ENCODE measurements around the gene NEK9.
"Not testable (repeated sequence)": the region's sequence is repeated elsewhere in the genome, so short reads cannot be mapped to it uniquely, and the experiment has no call there.

NEK9 gene

DNA sequence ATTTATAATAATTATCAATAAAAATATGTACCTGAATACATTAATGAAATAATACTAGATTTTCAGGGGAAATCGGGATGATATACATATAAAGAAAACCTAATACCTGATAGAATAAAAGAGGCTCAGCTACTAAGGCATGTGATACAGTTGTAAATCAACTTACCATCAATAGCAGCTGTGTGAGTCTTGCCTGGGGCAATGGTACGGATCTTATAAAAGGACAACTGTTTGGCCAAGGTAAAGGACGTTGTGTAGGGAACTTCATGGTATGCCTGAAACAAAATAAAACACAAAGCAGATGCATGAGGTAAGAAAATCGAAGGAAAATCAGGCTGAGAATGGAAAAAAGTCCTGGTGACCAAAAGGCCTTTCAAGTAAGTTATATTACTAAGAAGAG is 25.4 kb downstream of the NEK9 start:
- no peak for DNase-seq (ENCODE audit: low read depth)

DNA sequence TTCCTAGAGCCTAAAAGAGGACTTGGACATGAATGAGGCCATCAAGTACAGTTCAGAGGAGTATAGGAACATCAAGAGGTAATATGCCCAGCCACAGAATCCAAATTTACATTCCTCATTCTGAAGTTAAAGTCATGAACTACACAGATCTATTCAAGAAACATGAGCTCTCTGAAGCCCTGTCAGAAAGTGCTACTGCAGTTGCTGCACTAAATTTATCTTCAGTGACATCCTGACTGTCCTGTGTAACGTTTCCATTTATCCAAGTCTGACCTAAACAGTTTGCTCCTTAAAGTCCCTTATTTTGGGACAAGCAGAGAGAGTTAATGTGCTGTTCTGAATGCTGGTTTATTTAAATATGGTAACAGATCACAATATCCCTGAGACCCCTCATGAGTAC is 28.2 kb downstream of the NEK9 start:
- no peak for DNase-seq (ENCODE audit: low read depth)

DNA sequence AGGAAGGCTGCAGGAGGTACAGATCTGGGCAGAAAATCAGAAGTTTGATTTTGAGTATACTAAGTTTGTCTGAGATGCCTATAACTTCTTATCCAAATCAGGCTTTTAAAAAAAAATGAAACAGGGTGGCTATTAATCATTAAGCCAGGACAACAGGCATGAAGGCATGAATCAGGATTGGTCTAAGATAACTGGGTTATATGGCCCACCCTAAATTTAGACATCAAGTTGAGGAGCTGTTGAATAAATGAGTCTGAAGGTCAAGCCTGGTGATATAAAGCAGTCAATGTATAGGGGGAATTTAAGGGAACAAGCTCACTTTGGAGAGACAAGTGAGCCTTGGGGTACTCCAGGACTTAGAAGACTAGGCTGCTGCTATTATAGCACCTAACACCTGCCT is 28.6 kb downstream of the NEK9 start:
- no peak for DNase-seq (ENCODE audit: low read depth)

DNA sequence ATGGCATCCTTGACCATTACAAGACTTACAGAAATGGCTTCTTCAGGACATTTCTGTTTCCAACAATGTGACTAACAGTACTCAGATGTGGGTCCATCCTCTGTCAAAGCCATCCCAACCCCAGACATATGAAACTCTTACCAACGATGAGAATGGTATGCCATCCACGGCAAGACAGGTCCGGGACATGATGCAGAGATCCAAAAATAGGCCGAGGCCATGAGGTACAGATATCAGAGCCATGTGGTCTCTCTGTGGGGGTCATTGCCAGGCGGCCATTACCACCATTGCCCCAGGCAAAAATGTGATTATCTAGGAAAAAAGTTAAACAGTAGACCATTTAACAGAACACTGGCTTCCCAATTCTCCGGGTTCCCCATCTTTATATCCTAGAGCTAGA is 29.9 kb downstream of the NEK9 start:
- no peak for DNase-seq (ENCODE audit: low read depth)

DNA sequence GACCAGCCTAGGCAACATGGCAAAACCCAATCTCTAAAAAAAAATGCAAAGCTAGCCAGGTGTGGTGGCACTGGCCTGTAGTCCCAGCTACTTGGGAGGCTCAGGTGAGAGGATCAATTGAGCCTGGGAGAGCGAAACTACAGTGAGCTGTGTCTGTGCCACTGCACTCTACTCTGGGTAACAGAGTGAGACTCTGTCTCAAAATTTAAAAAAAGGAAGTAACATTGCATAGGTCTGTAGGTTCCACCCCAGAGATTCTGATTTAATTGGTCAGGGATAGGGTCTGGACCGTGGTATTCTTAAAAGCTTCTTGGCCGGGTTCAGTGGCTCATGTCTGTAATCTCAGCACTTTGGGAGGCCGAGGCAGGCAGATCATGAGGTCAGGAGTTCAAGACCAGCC is 31.2 kb downstream of the NEK9 start:
- no peak for DNase-seq (ENCODE audit: low read depth)

DNA sequence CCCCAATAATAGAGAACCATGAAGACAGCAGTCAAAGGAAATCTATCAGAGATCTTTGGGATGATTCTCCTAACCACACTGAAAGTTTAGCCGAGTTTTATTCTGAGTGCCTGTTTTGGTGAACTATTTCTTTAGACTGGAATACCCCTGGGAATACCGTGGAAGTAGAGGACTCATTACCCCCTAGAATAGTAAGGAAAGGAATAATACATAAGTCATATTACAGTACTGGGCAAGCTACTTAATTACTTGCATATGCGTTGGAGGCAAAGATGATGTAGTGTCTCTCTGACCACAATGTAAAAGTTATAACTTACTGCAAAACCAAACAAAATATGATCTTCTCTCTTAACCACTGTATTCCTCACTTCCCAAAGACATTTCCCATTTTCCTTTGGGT is 32.0 kb downstream of the NEK9 start:
- no peak for DNase-seq (ENCODE audit: low read depth)

DNA sequence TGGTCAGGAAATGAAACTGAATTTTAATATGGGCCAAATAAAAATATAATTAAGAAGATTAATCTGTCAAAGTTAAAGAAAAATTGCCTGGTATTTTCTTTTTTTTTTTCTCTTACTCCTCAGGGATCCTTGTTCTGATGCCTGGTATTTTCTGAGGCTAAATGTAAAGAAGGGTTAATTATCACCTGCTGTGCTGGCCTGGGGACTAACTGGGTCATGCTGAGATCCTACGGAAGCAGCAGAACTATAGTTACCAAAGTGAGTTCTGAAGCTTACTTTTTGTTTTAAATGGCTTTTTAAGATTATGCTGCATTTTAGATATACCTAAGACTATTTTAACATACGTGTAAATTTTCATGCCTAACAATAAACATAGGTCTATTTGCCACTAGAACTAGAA is 34.1 kb downstream of the NEK9 start:
- no peak for DNase-seq (ENCODE audit: low read depth)

DNA sequence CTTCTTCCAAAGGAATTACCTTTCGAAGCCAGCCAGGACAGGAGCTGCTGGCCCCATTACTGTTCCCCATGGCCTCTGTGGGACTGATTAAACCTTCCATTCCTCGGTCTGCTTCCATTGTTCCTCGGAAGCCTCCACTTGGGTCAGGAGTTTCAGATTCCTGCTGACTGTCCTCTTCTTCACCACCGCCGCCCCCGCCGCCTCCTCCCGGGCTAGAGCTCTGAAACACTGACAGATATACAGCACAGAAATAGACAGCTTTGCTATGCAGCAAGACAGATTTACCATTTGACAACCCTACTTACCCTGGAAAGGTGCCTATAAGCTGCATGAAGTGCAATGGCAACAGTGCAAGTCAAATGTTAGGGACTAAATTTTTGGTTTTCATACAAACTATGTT is 35.6 kb downstream of the NEK9 start:
- DNase-seq (ENCODE audit: low read depth): no peak

DNA sequence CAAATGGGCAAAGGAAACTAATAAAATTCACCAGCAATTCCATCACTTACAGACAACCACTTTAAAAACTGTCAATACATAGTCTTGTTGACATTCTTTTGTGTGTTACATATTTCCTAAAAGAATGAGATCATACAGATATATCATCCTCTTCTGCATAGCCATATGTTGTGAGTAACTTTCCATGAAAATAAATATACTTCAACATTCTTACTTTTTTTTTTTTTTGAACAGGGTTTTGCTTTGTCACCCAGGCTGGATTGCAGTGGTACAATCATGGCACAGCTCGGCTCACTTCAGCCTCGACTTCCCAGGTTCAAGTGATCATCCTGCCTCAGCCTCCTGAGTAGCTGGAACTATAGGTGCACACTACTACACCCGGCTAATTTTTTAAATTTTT is 36.5 kb downstream of the NEK9 start:
- no peak for DNase-seq (ENCODE audit: low read depth)

DNA sequence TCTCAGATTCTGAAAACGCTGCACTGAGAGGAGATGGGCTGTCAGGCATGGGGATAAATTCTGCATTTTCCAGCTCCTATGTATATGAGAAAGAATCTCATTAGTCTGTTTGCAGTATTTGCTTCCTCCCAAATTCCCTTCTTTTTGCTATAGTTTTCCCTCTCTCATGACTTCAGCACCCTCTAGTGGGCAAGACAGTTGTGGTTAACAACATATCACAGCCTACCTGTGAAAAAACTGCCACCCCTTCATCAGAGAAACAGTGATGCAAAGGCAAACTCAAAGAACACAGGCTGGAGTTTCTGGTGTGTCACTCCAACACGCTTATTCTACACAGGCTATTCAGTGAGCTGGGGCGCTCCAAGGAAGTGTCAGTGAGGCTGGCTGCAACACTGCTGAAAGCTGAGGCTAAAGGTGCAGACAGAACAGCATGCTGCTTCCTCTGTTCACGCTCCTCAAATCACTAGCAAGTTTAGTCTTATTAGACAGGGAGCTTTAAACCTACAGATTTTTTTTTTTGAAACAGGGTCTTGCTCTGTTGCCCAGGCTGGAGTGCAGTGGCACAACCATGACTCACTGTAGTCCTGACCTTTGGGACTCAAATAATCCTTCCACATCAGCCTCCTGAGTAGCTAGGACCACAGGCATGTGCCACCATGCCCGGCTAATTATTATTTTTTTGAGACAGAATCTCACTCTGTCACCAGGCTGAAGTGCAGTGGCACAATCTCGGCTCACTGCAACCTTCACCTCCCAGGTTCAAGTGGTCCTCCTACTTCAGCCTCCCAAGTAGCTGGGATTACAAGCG is 38.1 kb downstream of the NEK9 start:
- DNase-seq (ENCODE audit: low read depth): no peak

DNA sequence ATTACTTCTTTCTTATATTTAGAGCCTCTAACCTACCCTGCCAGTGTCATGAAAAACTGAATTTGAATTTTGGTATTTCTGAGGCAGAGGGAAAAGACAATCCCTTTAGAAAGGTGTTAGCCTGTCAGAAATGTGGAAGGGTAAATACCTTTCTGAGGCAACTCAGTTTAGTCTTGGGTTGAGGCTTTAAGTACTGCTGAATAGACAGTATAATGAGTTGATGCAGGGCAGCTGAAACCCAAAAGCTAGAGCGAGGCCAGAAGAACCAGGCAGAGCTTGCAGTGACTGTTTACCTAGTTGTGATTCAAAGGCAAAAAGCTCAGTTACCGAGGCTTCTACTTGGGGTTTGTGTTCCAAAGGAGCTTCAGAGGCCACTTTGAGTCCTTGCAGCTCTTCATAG is 38.7 kb downstream of the NEK9 start:
- DNase-seq (ENCODE audit: low read depth): no peak

DNA sequence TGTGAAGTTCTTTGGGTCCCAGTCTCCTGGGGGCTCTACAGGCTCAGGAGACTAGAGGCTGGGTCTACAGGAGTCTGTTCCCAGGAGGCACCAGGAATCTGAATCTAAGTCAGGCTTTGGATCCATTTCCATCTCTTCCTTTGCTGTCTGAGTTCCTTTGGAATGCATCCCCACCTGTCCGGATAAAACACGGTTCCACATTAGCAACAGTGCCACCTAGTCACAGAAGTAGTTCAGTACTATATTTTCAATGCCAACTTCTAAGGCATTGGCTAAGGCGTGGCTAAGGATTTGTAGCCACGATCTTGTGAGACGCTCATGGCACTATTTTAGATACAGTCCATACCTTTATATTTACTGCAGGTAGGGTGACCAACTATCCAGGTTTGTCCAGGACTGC is 42.3 kb downstream of the NEK9 start:
- DNase-seq (ENCODE audit: low read depth): no peak

DNA sequence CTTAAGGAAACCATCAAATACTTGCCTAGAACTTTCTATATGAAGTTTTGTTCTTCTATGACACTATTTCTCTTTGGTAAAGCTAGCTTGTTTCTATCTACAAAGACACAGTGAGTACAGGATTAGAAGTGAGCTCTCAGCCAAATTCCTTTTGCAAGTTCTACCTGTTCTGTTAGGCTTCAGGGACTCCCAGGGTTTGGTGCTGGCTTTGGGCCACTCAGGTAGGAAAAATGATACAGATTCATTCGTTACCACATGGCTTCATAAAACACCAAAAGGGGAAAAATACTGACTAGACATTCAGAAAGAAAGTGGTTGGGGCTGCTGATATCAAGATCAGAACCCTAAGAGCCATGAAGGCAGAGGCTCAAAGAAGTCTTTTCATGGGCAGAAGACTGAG is 43.6 kb downstream of the NEK9 start:
- DNase-seq (ENCODE audit: low read depth): no peak

DNA sequence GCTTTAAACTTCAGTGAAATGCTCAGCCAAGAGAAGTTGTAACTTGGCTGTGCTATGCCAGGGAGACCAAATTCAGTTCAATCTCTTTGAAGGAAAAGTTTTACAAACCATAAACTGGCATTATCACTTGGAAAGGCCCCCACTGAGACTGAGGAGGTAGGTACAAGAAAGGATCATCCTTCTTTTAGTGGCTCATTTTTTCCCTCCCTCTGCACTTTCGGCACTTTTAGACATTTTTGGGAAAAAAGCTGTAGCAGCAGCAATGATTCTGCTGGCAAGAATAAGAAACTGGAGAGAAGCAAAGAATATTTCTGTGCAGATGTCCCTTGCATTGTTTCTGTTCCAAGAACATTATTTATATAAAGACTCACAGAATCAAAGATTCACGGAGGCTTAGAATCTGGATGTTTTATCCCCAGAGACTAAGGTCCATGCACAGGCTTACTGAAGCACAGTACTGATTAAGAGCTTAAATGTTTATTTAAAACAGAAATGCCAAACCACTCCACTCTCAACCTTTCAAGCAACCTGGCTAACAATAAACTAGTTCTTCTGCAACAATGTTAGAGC is 45.1 kb downstream of the NEK9 start:
- DNase-seq (ENCODE audit: low read depth): no peak

DNA sequence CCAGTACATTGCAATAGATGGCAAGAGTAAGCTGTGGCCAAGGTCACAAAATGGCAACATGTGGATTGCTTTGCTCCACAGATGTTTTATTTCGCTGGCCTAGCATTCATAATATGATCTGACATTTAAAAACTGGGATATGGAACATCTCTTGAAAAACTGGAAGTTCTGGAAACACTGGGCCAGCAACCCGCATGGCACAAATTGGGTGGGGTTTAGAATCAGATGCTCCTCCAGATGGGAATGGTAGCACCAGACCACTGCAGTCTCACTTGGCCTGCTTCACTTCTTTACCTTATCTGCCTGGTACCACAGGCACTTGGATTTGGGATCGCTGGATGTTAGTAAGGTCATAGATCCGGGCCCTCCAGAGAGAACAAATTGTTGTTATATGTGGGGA is 47.3 kb downstream of the NEK9 start:
- no peak for DNase-seq (ENCODE audit: low read depth)

DNA sequence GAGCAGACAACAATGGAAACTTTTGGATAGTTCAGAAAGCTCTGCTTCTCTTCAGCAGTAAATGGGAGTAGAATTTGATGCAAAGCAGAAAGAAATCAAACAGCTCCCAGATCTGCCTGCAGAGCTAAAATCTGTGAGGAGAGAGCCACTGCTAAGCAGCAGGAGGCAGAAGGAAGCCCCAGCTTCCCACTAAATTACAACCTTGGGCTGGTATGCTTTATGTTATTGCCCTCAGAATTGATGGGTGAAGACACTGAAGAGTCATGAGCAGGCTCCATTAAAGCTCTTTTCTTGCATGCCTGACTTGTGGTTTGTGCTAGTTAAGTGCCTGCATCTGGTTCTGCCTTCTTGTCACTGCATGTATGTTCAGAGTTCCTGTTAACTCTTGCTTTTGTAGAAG is 49.1 kb downstream of the NEK9 start:
- DNase-seq (ENCODE audit: low read depth): no peak

DNA sequence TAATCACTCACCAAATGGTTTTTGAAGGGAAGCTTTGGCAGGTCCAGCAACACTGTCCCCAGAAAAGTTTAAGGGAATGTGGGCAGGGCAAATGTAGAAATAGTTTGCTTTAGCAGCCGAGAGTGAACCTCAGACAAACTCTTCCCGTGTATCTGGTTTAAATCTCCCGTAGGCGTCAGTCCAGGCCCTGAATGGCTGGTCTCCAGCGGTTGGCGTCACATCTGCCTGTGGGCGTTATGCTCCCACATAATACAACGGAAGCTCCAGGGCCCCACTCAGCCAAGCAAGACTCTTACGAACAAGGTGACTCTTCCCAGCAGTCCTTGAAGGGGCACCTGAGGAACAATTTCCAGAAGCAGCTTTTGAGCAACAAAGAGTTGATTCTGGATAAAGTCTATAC is 56.5 kb downstream of the NEK9 start:
- DNase-seq (ENCODE audit: low read depth): no peak

DNA sequence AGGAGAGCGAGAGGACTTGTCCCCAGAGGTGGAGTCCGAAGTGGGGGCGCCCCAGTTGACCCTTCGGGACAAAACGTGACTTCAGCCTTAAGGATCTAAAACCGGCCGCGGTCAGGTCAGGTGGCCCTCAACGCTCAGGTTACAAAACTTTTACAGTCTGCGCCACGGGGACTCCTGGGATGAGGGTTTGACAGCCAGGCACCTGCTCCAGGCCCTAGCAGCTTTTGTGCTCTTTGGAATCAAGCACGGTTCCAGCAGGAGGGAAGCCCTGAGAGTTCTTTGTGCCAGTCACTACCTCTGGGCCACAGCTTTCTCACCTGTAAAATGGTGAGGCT is 57.1 kb downstream of the NEK9 start:
- DNase-seq (ENCODE audit: low read depth): no peak

DNA sequence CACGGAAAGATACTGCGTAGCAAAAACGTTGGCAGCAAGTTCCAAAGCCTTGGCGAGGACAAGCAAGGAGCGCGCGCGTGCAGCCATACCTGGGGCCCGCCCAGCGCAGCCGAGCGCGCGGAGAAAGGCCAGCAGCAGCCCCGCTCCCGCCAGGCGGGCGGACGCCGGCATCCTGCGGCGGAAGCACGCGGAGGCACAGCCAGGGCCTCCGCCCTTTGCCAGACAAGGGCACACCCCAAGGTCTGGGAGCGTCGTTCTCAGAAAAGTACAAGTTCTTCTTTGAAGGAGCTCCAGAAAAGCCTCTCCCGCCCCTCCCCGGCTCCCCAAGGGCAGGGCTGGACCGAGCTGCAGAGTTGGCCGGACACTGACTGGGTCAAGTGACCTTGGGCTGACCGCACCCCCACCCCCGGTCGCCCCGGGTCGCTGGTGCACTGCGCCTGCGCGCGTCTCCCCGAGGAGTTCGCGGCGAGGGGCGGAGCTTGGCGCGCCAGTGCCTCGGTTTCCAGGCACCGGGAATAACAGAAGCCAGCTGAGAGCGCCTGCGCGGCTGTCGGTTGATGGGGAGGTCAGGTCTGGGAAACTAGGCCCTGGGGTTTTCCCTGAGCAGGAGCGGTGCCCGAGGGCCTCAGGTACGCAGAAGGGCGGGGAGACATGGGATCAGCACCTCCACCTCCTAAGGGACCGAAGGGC is 57.6 kb downstream of the NEK9 start, which contains the start of gene ZC2HC1C:
Gene ZC2HC1C (plus strand): TSS at position 521 of the 690 bp plus-strand sequence. CDS start 933 bp downstream, outside the sequence.
- DNase-seq (ENCODE audit: low read depth): peak; percentile 47

DNA sequence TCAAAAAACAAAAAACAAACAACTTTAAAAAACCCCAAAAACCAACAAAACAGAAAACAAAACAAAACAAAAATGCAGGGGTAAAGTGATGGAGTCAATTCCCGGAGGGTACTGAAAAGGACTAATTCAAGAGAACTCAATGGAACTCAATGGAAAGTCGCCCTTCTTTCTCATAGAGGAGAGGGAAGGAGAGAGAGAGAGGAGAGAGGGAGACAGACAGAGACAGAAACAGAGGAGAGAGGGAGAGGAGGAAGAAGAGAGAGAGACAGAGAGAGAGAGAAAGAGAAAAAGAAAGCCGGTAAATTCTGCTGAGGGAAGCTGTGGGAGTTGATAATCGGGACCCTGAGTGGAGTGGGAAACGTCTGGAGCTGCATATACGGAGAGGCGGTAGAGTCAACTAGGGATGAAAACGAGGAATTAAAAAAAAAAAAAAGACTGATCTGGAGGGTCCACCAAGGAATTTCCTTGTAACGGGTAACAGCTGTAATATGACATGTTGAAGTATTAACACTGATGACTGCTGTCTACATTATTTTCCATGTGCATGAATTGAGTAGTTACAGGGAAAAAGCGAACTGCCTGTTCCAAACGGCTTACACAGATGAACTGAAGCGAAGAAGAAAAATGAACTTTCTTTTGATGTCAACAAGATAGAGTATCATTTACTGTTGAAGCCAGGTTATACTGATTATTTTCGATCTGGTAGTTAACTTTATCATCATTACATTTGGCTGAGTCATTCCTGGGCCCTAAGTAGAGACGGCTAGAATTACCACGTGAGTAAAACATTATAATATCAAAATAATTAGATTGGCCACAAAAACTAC is 58.3 kb downstream of the NEK9 start:
- DNase-seq (ENCODE audit: low read depth): no peak

DNA sequence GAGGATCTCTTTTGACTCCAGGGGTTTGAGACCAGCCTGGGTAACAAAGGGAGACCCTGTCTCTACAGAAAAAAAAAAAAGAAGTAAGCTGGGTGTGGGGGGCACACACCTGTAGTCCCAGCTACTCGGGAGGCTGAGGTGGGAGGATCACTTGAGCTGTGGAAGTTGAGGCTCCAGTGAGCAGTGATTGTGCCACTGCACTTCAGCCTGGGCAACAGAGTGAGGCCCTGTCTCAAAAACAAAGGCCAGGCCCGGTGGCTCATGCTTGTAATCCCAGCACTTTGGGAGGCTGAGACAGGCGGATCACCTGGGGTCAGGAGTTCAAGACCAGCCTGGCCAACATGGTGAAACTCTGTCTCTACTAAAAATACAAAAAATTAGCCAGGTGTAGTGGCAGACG is 59.1 kb downstream of the NEK9 start:
- not testable (repeated sequence) for DNase-seq (ENCODE audit: low read depth)

DNA sequence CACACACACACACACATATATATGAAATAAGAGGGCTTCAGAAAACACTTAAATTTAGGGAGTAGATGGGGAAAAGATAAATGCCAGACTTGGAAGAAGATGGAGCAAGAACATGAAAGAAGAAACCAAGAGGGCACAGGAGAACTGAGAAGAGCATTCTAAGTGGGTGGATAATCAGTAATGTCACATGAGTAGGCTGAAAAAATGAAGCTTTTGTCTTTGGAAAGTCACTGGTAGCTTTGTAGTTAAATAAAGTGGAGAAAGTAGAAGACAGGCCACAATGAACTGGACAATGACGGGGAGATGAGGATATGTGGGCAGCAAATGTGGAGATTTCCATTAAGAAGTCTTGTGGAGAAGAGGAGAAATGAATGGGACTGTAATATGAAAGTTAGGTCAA is 59.6 kb downstream of the NEK9 start:
- no peak for DNase-seq (ENCODE audit: low read depth)

DNA sequence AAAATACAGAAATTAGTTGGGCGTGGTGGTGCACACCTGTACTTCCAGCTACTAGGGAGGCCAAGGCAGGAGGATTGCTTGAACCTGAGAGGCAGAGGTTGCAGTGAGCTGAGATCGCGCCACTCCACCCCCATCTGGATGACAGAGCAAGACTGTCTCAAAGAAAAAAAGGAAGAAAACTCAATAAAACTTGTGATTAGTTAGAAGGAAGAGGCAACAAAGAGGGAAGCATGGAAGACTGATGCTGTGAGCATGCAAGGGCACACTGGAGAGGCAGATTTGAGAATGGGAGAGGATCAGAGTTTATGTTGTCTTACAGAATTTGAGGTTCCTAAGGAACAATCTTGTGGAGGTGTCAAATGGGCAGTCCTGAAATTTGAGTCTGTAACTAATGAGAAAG is 60.2 kb downstream of the NEK9 start:
- no peak for DNase-seq (ENCODE audit: low read depth)

Data from activated T-helper 9 cell treated with anti-CD3 and anti-CD28 coated beads, Interleukin-2, amount 50 U/mL, for 16 hours (primary cell).